HuH-7.5 (cell line): Measurements from ENCODE around the gene MYBPC2.

Experiments used
- DNase-seq: peaks from one replicate; pipeline ENCODE4 v3.0.0; 2011; ENCODE audit warnings: low spot score

The MYBPC2 gene

DNA sequence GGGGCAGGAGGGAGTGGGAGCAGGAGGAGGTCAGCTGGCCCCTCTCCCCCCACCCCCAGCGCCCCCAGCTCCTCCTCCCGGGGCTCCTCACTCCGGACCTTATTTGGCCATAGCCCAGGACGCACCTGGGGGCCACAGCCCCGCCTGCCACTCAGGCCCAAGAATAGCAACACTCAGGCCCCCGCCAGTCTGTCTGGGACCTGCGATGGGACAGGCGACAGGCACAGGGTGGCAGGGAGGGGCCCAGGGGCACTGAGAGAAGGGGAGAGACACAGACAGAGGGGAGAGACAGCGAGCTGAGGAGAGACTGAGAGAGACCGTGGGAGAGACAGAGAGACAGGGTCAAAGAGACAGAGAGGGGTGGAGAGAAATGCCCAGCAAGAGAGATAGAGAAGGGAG, 68.1 kb downstream of the MYBPC2 start:
- no peak for DNase-seq

DNA sequence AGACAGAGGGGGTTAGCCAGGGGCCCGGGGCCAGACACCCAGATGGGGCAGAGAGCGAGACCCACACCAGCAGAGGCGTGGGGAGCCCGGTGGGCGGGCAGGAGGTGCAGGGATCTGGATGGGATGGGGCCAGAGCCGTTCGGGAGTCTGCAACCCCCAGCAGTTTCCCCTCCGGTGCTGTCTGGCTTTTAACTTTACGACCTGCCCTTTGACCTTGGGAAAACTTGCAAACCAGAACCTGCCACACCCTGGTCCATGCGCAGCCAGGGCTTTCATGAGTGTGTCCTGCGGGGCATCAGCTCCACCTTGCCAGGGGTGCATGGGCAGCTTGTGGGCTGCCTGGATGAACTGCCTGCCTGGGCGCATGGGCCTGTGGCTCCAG, 68.5 kb downstream of the MYBPC2 start:
- DNase-seq = no peak

DNA sequence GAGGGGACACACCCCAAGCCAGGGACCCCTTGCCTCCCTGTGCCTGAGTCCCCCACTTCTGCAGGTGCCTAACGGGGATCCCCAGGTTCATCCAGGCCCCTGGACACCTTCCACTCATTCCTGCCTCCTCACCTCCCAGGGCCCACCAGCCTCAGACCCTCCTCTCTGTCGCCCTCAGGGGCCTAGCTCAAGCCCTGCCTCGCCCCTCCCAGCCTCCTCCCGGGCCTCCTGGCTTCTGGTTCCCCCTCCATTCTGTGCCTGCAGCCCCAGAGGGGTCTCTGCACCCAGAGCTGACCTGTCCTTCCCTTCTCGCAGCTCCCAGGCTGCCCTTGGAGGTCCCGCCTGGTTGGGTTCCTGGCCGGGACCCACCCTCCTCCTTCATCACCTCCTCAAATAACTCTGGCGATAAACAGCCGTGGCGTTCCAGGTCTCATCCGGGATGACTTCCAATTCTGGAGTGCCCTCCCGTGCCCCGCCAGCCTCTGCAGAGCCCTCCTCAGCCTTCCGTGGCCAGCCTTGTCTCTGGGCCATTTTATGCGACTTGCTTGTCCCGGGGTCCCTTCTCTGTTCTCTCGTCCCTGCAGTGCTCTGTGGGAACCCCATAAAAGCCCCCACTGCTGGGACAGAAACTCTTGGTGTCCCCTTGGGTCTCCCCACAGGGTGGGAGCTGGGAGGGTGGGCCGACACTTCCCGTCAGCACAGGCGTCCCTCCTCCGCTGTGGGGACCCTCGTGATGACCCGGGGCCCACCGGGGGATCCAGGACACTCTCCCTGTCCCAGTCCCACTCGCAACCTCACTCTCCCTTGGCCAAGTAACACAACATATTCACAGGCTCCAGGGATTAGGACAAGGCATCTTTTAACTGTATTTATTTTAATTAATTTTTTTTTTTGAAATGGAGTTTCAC, 69.1 kb downstream of the MYBPC2 start:
- no peak for DNase-seq

DNA sequence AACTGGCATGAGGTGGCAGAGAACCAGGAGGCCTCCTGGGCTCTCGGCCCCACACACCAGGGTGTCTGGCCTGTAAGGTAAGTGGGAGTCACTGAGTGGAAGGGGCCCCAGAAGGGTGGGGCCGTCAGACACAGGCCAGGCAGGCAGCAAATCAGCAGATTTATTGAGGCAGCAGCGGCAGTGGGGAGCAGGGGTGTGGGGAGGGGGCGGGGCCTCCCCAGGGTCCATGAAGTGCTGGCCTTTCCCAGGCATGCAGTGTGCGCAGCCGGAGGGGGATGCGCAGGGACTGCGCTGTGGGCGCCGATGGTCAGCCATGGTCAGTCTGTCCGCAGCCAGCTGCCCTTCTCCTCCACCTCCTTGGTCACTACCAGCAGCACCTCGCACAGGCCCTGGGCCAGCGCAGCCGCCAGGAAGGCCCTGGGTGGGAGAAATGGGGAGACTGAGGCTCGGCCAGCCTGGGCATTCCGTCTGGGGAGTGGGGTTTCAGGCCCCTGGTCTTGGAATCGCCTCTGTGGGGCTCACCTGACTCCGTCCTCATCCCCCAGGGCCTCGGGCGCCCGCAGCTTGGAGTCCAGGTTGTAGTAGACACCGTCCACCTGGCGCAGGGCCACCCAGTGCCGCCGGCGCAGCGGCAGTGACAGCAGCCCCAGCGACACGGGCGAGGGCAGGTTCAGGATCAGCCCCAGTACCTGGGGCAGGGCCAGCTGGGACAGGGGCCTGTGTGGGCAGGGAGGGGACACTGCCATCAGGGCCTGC, 73.3 kb downstream of the MYBPC2 start:
- no peak for DNase-seq

DNA sequence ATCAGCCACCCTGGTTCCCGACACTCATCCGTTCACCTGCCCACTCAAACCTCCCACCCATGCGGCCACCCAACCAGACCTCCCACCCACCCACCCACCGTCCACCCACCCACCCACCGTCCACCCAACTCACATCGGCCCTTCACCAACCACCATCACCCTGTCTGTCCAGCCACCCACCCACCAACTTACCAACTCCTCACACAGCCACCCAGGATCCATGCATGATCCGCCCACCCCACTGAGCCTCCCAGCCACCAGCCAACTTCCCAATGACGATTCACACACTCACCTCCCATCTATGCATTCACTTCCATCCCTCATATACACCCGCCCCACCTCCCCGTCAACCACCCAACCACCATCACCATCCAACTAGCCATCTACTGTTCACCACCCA, 74.0 kb downstream of the MYBPC2 start:
- no peak for DNase-seq

DNA sequence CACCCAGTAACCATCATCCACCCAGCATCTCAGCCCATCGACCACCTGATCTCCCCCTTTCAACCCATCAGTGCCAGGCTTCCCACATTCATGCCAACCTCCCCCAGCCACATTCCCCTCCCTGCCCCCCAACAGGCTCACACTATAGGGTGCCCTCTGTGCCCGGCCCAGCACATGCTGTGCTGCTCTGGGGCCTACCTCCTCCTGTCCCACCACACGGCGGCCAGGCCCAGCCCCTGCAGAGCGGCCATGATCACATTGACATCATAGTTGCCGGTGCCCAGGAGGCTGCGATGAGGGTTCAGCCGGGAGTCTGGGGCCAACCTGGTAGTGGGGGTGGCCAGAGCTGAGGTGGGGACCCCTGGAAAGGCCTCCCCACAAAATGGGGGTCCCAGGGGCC, 74.7 kb downstream of the MYBPC2 start:
- DNase-seq = no peak

DNA sequence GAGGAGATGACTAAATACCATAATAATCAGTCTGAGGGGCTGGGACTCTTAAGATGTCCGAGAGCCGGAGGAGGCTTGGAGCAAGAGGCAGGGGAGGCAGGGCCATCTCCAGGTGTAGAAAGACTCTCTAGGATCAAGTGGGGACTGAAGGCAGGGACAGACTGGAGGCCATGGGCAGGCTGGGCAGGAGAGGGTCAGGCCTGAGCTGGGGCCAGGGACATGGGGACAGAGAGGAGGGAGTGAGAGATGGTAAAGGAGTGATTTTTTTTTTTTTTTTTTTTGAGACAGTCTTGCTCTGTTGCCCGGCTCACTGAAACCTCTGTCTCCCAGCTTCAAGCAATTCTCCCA, 76.1 kb downstream of the MYBPC2 start:
- no peak for DNase-seq

DNA sequence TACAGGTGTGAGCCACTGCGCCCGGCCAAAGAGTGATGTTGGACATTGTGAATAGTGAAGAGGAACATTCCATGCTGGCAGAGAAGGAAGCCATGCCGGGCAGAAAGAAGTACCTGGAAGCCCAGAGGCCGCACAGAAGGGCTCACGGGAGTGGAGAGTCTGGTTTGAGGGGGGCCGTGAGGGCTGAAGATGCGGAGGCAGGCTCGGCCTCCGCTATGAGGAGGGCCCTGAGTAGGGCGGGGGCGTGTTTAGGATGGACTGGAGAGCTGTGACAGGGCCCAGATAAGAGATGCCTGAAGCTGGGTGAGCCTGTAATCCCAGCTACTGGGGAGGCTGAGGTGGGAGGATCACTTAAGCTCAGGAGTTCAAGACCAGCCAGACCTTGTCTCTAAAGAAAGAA, 76.7 kb downstream of the MYBPC2 start:
- DNase-seq = no peak

DNA sequence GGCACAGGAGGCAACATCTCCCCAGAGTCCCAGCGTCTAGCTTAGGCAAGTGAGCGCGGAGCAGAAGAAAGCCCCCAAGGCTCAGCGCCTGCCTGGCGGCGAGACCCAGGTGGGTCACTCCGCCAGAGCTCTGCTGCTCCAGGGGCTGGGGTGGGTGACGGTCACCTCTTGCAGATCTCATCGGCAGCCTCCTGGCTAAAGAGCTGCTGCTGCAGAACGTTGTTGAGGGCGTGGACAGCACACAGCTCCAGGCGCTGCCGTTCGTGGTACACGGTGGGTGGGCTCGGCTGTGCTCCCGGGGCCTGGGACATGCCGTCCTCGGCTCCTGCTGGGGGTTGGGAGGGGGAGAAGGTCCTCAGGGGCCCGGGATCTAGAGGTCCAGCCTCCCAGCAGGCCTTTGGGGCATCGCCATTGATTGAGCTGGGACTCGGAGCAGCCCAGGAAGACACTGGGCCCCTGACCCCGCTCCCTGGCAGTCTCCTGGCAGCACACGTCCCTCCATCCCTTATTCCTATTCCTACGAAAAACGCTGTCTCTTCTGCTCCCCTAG, 77.5 kb downstream of the MYBPC2 start:
- no peak for DNase-seq

DNA sequence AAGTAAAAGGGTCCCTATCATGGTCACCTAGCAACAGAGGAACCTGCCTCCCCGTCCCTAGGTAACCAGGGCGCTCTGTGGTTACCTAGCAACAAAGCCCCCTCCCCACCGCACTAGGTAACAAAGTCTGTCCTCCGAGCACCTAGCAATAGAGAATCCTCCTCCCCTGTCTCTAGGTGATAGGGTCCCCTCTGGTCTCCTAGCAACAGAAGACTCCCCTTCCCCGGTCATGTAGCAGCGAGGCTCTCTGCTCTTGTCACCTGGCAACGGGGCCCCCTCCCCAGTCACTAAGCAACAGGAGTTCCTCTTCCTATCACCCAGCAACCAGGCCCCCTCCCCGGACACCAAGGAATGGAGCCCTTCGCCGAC, 78.0 kb downstream of the MYBPC2 start:
- DNase-seq = peak; percentile 67

DNA sequence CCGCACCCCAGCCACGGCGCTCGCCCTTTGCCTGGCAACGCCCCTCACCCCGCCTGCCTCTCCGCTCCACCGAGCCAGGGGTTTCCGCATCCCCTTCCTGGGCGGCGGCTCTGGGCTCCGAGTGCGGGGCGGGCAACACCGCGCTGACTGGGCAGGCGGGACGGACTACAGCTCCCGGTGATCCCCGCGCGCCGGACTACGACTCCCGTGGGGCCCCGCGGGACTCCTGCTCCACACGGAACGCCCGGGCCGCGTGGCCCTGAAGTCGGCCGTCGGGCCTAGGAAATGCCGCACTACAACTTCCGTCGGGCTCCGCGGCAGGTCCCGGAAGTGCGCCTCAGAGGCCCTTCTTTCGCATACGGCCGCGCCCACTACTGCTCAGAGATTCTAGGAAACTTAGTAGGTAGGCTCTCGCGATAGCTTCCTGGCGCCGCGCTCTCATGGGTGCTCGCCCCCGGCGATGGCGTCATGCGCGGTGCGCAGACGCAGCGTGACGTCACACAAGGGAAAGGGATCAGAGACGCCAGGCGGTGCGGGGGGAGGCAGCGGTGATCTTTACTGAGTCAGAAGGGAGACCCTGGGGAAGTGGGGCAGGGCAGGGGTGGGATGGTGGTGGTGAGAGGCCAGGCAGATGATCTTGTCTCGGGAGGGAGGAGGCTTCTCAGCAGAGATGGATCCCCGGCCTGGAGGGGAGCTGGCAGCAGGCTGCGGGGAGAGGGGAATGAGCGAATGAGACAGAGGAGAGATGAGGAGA, 78.6 kb downstream of the MYBPC2 start, which contains the start of gene JOSD2:
JOSD2 (minus strand) TSS at position 123 of the 754 bp plus-strand sequence. CDS start 760 bp downstream, outside the sequence.
- DNase-seq = peak; percentile 98

DNA sequence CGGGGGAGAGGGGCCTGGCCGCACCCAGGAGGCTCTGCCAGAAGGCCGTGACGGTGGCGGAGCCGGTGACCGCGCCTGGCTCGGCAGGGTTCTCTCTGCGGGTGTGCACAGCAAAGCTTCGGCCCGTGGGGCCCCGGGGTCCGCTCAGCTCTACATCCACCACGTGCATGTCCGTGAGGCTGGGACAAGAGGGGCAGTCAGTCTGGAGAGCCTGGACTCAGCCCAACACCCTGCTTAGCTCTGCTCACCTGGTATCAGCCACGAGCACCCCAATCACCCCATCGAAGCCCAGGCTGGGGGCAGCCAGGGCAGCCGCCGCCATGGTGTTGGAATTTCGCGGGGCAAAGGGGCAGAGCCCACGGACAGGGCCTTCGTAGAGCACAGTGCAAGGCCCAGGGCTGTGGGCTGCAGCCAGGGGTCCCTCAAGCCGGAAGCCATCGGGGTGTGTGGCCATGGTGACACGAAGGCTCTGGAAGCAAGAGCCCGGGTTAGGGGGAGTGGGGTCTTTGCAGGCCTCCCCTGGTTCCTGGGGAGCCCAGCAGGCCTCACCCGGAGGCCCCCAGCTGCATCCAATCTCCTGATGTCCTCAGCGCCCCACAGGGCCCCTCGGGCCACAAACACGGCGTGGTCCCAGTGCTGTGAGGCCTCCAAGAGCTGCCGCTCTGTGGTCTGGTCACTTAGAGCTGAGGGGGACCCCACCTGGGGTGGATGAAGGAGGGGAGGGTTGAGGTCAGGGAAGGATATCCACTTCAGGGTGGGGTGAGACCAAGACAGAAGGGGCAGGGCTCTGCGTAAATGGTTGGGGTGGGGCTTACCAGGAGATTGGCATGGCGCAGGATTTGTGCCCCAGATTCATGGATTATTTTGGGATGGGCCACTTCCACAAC, 79.7 kb downstream of the MYBPC2 start:
- DNase-seq = no peak

DNA sequence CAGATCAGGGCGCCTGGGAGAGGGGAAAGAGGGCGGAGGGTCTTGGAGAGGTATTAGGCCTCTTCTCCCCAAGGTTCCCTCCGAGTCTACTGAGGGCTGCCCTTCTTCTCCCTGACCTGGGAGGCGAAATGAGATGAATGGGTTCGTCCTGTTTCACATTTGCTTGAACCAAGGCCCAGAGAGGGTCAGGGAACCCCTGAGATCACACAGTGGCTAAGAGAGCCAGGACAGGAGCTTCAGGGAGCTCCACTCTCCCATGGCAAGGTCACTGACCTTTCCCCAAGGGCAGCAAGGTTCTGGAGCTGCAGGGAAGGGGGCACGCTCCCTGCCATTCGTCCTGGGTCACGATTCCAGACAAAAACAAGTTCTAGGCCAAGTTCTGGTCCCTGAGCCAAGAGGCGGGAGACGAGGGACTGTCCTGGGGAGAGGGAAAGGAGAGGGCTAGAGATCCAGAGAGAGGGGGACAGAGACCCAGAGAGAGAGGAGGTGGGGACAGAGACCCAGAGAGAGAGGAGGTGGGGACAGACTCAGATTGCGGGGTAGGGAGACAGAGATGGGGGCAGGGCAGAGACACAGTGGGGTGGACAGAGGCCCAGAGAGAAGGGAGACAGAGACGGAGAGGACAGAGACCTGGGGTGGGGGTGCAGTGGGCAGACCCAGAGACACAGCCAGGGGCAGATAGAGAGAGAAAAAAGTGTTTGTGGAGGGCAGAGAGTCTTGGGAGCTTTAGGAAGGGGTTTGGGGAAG, 80.5 kb downstream of the MYBPC2 start:
- no peak for DNase-seq

DNA sequence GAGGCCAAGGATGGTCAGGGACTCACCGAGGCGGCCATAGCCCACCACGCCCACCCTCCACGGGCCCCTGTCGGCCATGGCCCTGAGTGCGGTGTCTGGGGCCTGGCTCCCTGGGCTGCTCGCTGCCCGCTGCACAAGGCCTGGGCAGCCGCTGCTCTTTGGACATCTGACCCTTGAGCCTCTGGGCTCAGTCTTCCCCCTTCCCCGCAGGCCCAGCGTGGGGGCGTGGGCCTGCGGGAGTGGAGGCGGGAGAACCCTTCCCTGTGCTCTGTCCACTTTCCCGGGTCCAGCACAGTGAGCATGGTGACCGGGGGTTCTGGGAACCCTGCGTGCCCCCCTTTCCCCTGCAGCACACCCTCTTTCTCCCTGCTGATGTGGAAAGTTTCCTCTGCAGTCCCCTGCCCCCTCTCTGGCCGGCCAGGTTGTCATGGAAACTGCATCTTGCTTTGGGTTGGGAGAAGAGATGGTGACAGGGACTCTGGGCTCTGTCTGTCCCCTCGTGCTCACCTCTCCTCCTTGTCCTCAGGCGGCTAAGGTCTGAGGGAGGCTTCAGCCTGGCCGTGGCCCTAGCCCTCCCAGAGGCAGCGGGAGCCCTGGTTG, 81.2 kb downstream of the MYBPC2 start, which contains the start of gene ASPDH:
ASPDH (minus strand) TSS at position 168 of the 600 bp plus-strand sequence; CDS start at position 78, 90 bp downstream.
- no peak for DNase-seq

DNA sequence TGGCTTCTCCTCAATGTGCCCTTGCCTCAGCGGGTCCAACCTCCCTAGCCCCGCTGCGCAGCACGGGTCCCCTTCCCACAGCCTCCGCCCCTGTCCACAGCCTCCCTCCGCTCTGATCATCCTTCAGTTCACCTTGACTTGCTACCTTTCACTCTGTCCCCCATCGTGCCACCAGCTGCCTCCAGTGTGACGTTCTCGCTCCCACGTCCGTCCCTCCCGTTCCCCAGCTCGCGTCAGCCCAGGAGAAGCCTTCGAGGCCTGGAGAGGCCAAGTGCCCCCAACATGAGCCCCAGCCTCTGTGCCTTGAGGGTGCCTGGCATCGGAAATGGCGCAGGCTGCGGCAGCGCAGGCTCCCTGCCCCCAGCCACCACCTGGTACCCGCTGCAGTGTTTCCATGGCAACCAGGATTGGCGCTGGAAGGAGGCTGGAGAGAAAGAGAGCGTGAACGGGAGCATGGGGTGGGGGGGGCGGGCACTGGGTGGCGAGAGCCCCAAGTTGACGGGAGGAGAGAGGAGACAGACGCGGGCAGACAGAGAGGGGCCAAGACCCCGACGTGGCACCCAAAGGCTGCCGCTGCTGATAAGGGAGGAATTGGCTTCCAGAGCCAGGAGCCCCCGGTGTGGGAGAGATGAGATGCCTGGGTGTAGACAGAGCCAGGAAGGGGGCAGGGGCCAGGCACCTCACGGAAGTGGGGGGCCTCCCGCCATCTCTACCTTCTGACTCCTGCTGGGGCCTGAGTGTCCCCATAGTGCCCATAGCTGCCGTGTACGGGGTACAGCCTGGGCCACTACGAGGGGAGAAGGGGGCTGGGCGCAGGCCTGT, 81.9 kb downstream of the MYBPC2 start:
- no peak for DNase-seq

DNA sequence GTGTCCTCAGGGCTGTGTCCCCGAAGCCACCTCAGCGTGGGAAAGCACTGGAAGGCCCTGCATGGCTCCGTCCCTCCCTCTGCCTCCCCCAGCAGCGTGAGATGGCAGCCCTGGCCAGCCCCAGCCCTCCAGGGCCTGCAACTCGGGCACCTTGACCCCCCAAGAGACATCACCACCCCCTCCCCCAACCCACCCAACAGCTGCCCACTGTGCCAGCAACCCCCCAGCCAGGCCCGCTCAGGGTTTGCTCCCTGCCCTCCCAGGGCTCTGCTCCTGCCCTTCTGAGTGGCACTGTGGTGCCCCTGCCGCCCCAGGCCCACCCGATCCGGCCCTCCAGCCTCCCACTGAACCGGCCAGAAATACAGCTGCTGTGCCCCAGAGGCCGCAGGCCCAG, 82.5 kb downstream of the MYBPC2 start:
- no peak for DNase-seq
